A549 (cell line): ENCODE measurements around the gene PCBP3. TPM values are rescaled to one million over a fixed set of nuclear protein-coding genes. Genes with fewer than 3 reads are reported as not detected.

ENCODE experiments used
- ATAC-seq, 2 experiments: fragments of 200-7000 bp in 1 of 2; fragments of >200 bp in 1 of 2; cut with Nextera tagmentation in 1 of 2; cut with Tn5 transposase in 1 of 2; 3 replicates each; pipeline versions ENCODE4 v1.8.0 to v1.9.1; 2018 to 2020; ENCODE audit warnings: mild to moderate bottlenecking in 1 of 2, moderate library complexity in 1 of 2
- CTCF ChIA-PET: fragments of 300-600 bp; sonication (Branson Sonifier 250); formaldehyde crosslinking; extraction: SDS; loops from one replicate; lab custom pipeline; 2021; ENCODE audit warnings: antibody characterized with exemption, inconsistent platforms; lab: Yijun Ruan, JAX
- POLR2A ChIA-PET: fragments of 350-600 bp; formaldehyde crosslinking; extraction: SDS; loops from one replicate; lab custom pipeline; 2021; ENCODE audit warnings: antibody characterized with exemption, inconsistent platforms; lab: Yijun Ruan, JAX
- DNase-seq, 2 experiments: peaks; one replicate each; pipeline versions ENCODE4 v3.0.0 to v3.0.0-alpha.2; 2011 to 2016; ENCODE audit warnings: low read depth in 1 of 2, low spot score in 1 of 2
- FAIRE-seq: peaks from 2 replicates; lab custom pipeline; 2011; peaks lifted over from hg19 to GRCh38; lab: Jason Lieb, UNC
- H3K27ac ChIP-seq, 2 experiments: fragments of >200 bp; sonication (Bioruptor Twin); formaldehyde crosslinking; 3 replicates each; pipeline ENCODE4 v1.5.1; 2016 to 2017
- H3K4me1 ChIP-seq: fragments of >200 bp; sonication (Bioruptor Twin); formaldehyde crosslinking; 3 replicates; pipeline ENCODE4 v1.6.1; 2016
- H3K4me2 ChIP-seq: fragments of >200 bp; sonication (Bioruptor Twin); formaldehyde crosslinking; 3 replicates; pipeline ENCODE4 v1.6.1; 2016
- H3K4me3 ChIP-seq: fragments of >200 bp; sonication (Bioruptor Twin); formaldehyde crosslinking; 3 replicates; pipeline ENCODE4 v1.5.1; 2016
- H3K9me3 ChIP-seq: fragments of >200 bp; sonication (Bioruptor Twin); formaldehyde crosslinking; 3 replicates; pipeline ENCODE4 v1.6.1; 2016
- ATOH8 ChIP-seq: fragments of 250-450 bp; sonication (Bioruptor Pico); IDR thresholded peaks from 2 replicates; pipeline ENCODE4 v1.5.0; 2020; ENCODE audit warnings: low read depth, mild to moderate bottlenecking, moderate library complexity
- BCL3 ChIP-seq: fragments of >200 bp; sonication (Bioruptor Twin); formaldehyde crosslinking; IDR thresholded peaks from 3 replicates; pipeline ENCODE4 v1.6.1; 2016
- CEBPB ChIP-seq, 2 experiments: fragments of >200 bp in 1 of 2; sonication (Bioruptor Twin) in 1 of 2; formaldehyde crosslinking in 1 of 2; IDR thresholded peaks; 2 replicates each; pipeline ENCODE4 v1.6.1; 2012 to 2016
- CTCF ChIP-seq: fragments of >200 bp; sonication (Bioruptor Twin); formaldehyde crosslinking; IDR thresholded peaks from 3 replicates; pipeline ENCODE4 v1.5.1; 2016
- E2F6 ChIP-seq: IDR thresholded peaks from 2 replicates; pipeline ENCODE4 v1.6.1; 2012; ENCODE audit warnings: low read depth, borderline replicate concordance
- EHMT2 ChIP-seq: fragments of 200-600 bp; sonication (generic); IDR thresholded peaks from 2 replicates; pipeline ENCODE4 v1.6.1; 2016; ENCODE audit warnings: antibody characterized with exemption, low read depth, mild to moderate bottlenecking, moderate library complexity
- GATA3 ChIP-seq: IDR thresholded peaks from 2 replicates; pipeline ENCODE4 v1.6.1; 2012; ENCODE audit warnings: borderline replicate concordance
- HDAC2 ChIP-seq: fragments of 200-600 bp; sonication (generic); IDR thresholded peaks from 2 replicates; pipeline ENCODE4 v1.6.1; 2016
- HOXB5 ChIP-seq: fragments of 250-450 bp; sonication (Bioruptor Pico); IDR thresholded peaks from 2 replicates; pipeline ENCODE4 v1.5.0; 2020; ENCODE audit warnings: mild to moderate bottlenecking, moderate library complexity
- JUN ChIP-seq, 2 experiments: fragments of >200 bp; sonication (Bioruptor Twin); formaldehyde crosslinking; IDR thresholded peaks; 2 replicates in 1 of 2; 3 replicates in 1 of 2; pipeline ENCODE4 v1.6.1; 2016 to 2017
- JUNB ChIP-seq: fragments of >200 bp; sonication (Bioruptor Twin); formaldehyde crosslinking; IDR thresholded peaks from 2 replicates; pipeline ENCODE4 v1.6.1; 2016
- KDM1A ChIP-seq: fragments of 200-600 bp; sonication (generic); IDR thresholded peaks from 2 replicates; pipeline ENCODE4 v1.6.1; 2016; ENCODE audit warnings: low read depth, mild to moderate bottlenecking
- KDM5A ChIP-seq: fragments of 200-600 bp; sonication (generic); IDR thresholded peaks from 2 replicates; pipeline ENCODE4 v1.6.1; 2016; ENCODE audit warnings: antibody characterized with exemption, mild to moderate bottlenecking
- MAX ChIP-seq: IDR thresholded peaks from 2 replicates; pipeline ENCODE4 v1.6.1; 2012
- NFE2L2 ChIP-seq: fragments of 150-350 bp; conservative IDR thresholded peaks from 2 replicates; pipeline ENCODE4 v1.6.1; 2014; ENCODE audit warnings: low read length
- NPAS2 ChIP-seq: fragments of 250-450 bp; sonication (Bioruptor Pico); IDR thresholded peaks from 2 replicates; pipeline ENCODE4 v1.8.0; 2022; ENCODE audit warnings: mild to moderate bottlenecking, moderate library complexity, borderline replicate concordance
- PBX3 ChIP-seq: IDR thresholded peaks from 2 replicates; pipeline ENCODE4 v1.6.1; 2012
- PHF8 ChIP-seq: fragments of 200-600 bp; sonication (generic); IDR thresholded peaks from 2 replicates; pipeline ENCODE4 v1.6.1; 2016; ENCODE audit warnings: low read depth, mild to moderate bottlenecking, antibody characterized with exemption, moderate library complexity, borderline replicate concordance
- POLR2A ChIP-seq: IDR thresholded peaks from 2 replicates; pipeline ENCODE4 v1.6.1; 2012; ENCODE audit warnings: mild to moderate bottlenecking, low read length
- POLR2AphosphoS2 ChIP-seq: conservative IDR thresholded peaks from 2 replicates; pipeline ENCODE4 v1.6.1; 2012; ENCODE audit warnings: low read length, improper control_type of control experiment, inconsistent platforms
- RARB ChIP-seq: fragments of 250-450 bp; sonication (Bioruptor Pico); IDR thresholded peaks from 2 replicates; pipeline ENCODE4 v1.8.0; 2021; ENCODE audit warnings: mild to moderate bottlenecking, moderate library complexity
- RCOR1 ChIP-seq: fragments of 150-350 bp; IDR thresholded peaks from 2 replicates; pipeline ENCODE4 v1.6.1; 2014; ENCODE audit warnings: antibody characterized with exemption, low read length, low read depth
- RNF2 ChIP-seq: fragments of 200-600 bp; sonication (generic); IDR thresholded peaks from 2 replicates; pipeline ENCODE4 v1.6.1; 2016; ENCODE audit warnings: low read depth, mild to moderate bottlenecking, antibody characterized with exemption, moderate library complexity, borderline replicate concordance
- SMC3 ChIP-seq: fragments of >200 bp; sonication (Bioruptor Twin); formaldehyde crosslinking; IDR thresholded peaks from 3 replicates; pipeline ENCODE4 v1.6.1; 2018; ENCODE audit warnings: inconsistent platforms
- USF2 ChIP-seq: fragments of 450-650 bp; IDR thresholded peaks from 2 replicates; pipeline ENCODE4 v1.6.1; 2014; ENCODE audit warnings: antibody characterized with exemption
- ZC3H11A ChIP-seq: fragments of 450-650 bp; IDR thresholded peaks from 2 replicates; pipeline ENCODE4 v1.6.1; 2014; ENCODE audit warnings: antibody characterized with exemption, mild to moderate bottlenecking
- WGBS: methylation state at CpG from one replicate; pipeline ENCODE4 v1.1.6; 2017; ENCODE audit errors: missing lambda C conversion rate; 5-methylcytosine and 5-hydroxymethylcytosine counted together
- polyA plus RNA-seq, 4 experiments: library from polyadenylated mRNA; depleted of rRNA in 3 of 4; stranded (reverse); fragments of >200 nt; fragmentation: RNase III in 1 of 4; extraction: RNeasy Plus Mini Kit Qiagen cat#74134 plus additional on column Dnase treatment in 1 of 4; gene quantifications; 2 replicates in 3 of 4; 3 replicates in 1 of 4; pipeline ENCODE4 v1.2.3, GENCODE V29; 2011 to 2017

The PCBP3 gene
- polyA plus RNA-seq, 2 of the 4 experiments (the other 2 are of a cell fraction), result 0.30 to 0.34 TPM

- Histone ChIP-seq H3K27ac (no peak overlapping the region), H3K4me1 (no peaks in the 10 kb centered on the region)
- no peak for ATAC-seq
- POLR2A ChIA-PET, result no interaction called here
- TF ChIP-seq RCOR1, result no peak
- TF ChIP-seq PBX3, result no peak
- TF ChIP-seq POLR2A, result no peak
- no peak for TF ChIP-seq EHMT2
- TF ChIP-seq RARB (CRISPR knock-in tag), result no peak
- no peak for TF ChIP-seq KDM5A
- no peak for TF ChIP-seq JUNB
- no peak for TF ChIP-seq SMC3
- no peak for TF ChIP-seq HOXB5
- TF ChIP-seq RNF2, result no peak
- TF ChIP-seq NFE2L2, result no peak
- no peak for TF ChIP-seq GATA3
- no peak for TF ChIP-seq NPAS2
- TF ChIP-seq JUN (IDR thresholded peaks at IDR 0.05), result no peak
- no peak for TF ChIP-seq PHF8
- TF ChIP-seq, all 56 proteins: peak for 0
- no peaks in the 10 kb centered on the region for H3K9me3 ChIP-seq
- FAIRE-seq, result no peak
- H3K4me3 ChIP-seq, result no peak overlapping the region
- no peak overlapping the region for H3K4me2 ChIP-seq
- CTCF ChIA-PET, result interaction anchor here (3.0 kb wide), 1 partner anchor 7 kb away, joined by 15 read pairs; no protein-coding TSS in a partner anchor
- DNase-seq, result no peak
- WGBS, result 61% methylated on average over 5 of the region's 16 CpGs
These were observed 244.3 kb downstream of the PCBP3 start for GRCh38 chr21:45887788-45888187.

- TF ChIP-seq SMC3 (no peak), ZC3H11A (no peak), EHMT2 (no peak), CEBPB (IDR thresholded peaks at IDR 0.05) (no peak), BCL3 (no peak), POLR2AphosphoS2 (no peak), USF2 (no peak)
- no peaks in the 10 kb centered on the region for H3K9me3 ChIP-seq
- no peaks in the 10 kb centered on the region for H3K4me1 ChIP-seq
- WGBS, result 51% methylated on average over 16 of the region's 18 CpGs
- ATAC-seq, result no peak
- H3K4me2 ChIP-seq, result no peak overlapping the region
- CTCF ChIA-PET, result interaction anchor here (3.0 kb wide), 1 partner anchor 8 kb away, joined by 15 read pairs; no protein-coding TSS in a partner anchor
- H3K4me3 ChIP-seq, result no peak overlapping the region
- POLR2A ChIA-PET, result no interaction called here
- no peak for DNase-seq
- H3K27ac ChIP-seq, result no peak overlapping the region
- FAIRE-seq, result no peak
These were observed 245.0 kb downstream of the PCBP3 start for GRCh38 chr21:45888386-45889009.

GRCh38 chr21:45889256-45889655 lies 245.7 kb downstream of the PCBP3 start:
- ChIA-PET CTCF (interaction anchor here (3.0 kb wide), 1 partner anchor 9 kb away, joined by 15 read pairs; no protein-coding TSS in a partner anchor), POLR2A (no interaction called here)
- 48% methylated on average over 8 of the region's 10 CpGs for WGBS

More at GRCh38 chr21:45889256-45889655, 245.7 kb downstream of the PCBP3 start:
- DNase-seq, result no peak
- no peak for ATAC-seq
- no peak overlapping the region for H3K4me2 ChIP-seq
- no peak overlapping the region for H3K4me3 ChIP-seq
- no peaks in the 10 kb centered on the region for H3K9me3 ChIP-seq
- H3K27ac ChIP-seq, result no peak overlapping the region
- FAIRE-seq, result no peak
- H3K4me1 ChIP-seq, result no peaks in the 10 kb centered on the region
- no peak for TF ChIP-seq POLR2AphosphoS2
- no peak for TF ChIP-seq KDM1A
- TF ChIP-seq ATOH8 (CRISPR knock-in tag), result no peak
- TF ChIP-seq MAX, result no peak
- no peak for TF ChIP-seq E2F6
- TF ChIP-seq HDAC2, result no peak
- no peak for TF ChIP-seq NPAS2
- TF ChIP-seq CTCF, result no peak
- TF ChIP-seq RARB (CRISPR knock-in tag), result no peak
- TF ChIP-seq KDM5A, result no peak
- no peak for TF ChIP-seq PHF8
